Ovary (tissue), 9 donors: Measurements from ENCODE around the gene ARHGEF7. TPM values are rescaled to one million over a fixed set of nuclear protein-coding genes. Genes with fewer than 3 reads are reported as not detected.

Source experiments
- DNase-seq, 5 donors: peaks; one replicate each; pipeline ENCODE4 v3.0.0-alpha.2; 2019 to 2020
- H3K27ac ChIP-seq, 2 donors: fragments of 200-600 bp; one replicate each; pipeline versions ENCODE4 v1.5.1 to v1.8.0; 2019 to 2022
- H3K27me3 ChIP-seq: fragments of 200-600 bp; one replicate; pipeline ENCODE4 v1.8.0; 2022
- H3K36me3 ChIP-seq: fragments of 200-600 bp; sonication (generic); one replicate; pipeline ENCODE4 v1.5.1; 2019
- H3K4me1 ChIP-seq: one replicate; pipeline ENCODE4 v1.8.1; 2013; ENCODE audit warnings: mild to moderate bottlenecking, moderate library complexity; ENCODE audit not compliant: insufficient read depth
- H3K4me3 ChIP-seq: fragments of 200-600 bp; sonication (generic); one replicate; pipeline ENCODE4 v1.5.1; 2017
- H3K9me3 ChIP-seq, 2 donors: fragments of 200-600 bp in 1 of 2; sonication (generic) in 1 of 2; one replicate each; pipeline versions ENCODE4 v1.5.1 to v1.8.1; 2013 to 2019; ENCODE audit warnings: mild to moderate bottlenecking in 1 of 2, moderate library complexity in 1 of 2
- EP300 ChIP-seq: sonication (generic); formaldehyde crosslinking; IDR thresholded peaks from one replicate; pipeline ENCODE4 v1.6.1; 2017; ENCODE audit warnings: antibody characterized with exemption
- POLR2A ChIP-seq: fragments of 450-650 bp; IDR thresholded peaks from one replicate; pipeline ENCODE4 v1.6.1; 2017; ENCODE audit warnings: antibody characterized with exemption, mild to moderate bottlenecking, moderate library complexity
- WGBS, 3 donors: extraction: QIAGEN DNeasy Blood & Tissue Kit in 1 of 3; methylation state at CpG; one replicate each; pipeline versions ENCODE4 v1.1.5 to v1.1.7; 2013 to 2017; 5-methylcytosine and 5-hydroxymethylcytosine counted together
- intact Hi-C, 4 donors: fragments of 100-400 bp; cut with DNase I; formaldehyde crosslinking; loops; one replicate each; pipeline versions ENCODE4 v1.11.0 to v1.15.1; 2022 to 2023
- polyA plus RNA-seq, 2 donors: library from polyadenylated mRNA; stranded (reverse); fragments of 200-250 nt in 1 of 2; fragments of 350-450 nt in 1 of 2; fragmentation: Illumina TruSeq in 1 of 2; extraction: RNeasy Lipid Tissue Mini Kit (QIAGEN cat#74804) in 1 of 2; gene quantifications; one replicate each; pipeline ENCODE4 v1.2.3, GENCODE V29; 2013 to 2014
- total RNA-seq, 7 donors: library from RNA; depleted of rRNA in 2 of 7; stranded (reverse); fragments of >200 nt in 2 of 7; fragmentation: NEBNext Ultra II Directional in 3 of 7; extraction: Animal tissue kit (Norgen Biotek cat#: 25700) in 3 of 7; gene quantifications; one replicate each; pipeline versions ENCODE4 v1.1.0 to v1.2.4, GENCODE V29; 2016 to 2023
- TF ChIP-seq, protein P1 (sequence below), 3 donors: fragments of 450-650 bp in 2 of 3; fragments of 200-600 bp in 1 of 3; IDR thresholded peaks; one replicate each; pipeline versions ENCODE4 v1.5.1 to v1.8.0; 2016 to 2022; ENCODE audit warnings: antibody characterized with exemption in 3 of 3, mild to moderate bottlenecking in 1 of 3
- donor health status: DM: no; HTN: no; CAD: no; lungs with moderate emphysema.
- donor health status: DM: no; HTN: no; CAD: no.
- donor health status: Bipolar disorder and iron deficiency.
- donor health status: DM: yes; HTN: yes; CAD: no.
- donor health status: DM: no; HTN: no; CAD: no.
- donor health status: DM: yes; HTN: yes; CAD: no.

The ARHGEF7 gene
- total and polyA plus RNA-seq, 9 donors = 27.6 to 58.5 (median 52.2) TPM

DNA sequence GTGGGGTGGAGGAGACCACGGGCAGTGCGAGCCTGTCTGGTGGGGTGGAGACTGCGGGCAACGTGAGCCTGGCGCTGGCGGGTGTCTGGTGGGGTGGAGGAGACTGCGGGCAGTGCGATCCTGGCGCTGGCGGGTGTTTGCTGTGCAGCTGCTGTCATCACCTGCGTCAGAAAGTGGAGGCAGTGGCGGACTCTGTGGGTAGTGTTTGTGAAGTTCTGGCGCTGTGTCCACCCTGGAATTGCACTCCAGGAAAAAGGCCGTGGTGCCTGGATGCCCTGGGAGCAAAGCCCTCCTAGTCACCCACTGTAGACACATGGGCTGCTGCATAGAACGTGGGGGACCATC, 211.5 kb downstream of the ARHGEF7 start:
- no peaks in the 10 kb centered on the region for H3K9me3 ChIP-seq
- no peaks in the 10 kb centered on the region for H3K4me1 ChIP-seq
- no peaks in the 10 kb centered on the region for H3K36me3 ChIP-seq
- intact Hi-C loops = no loop called here
- no peaks in the 10 kb centered on the region for H3K27me3 ChIP-seq
- no peak overlapping the region for H3K4me3 ChIP-seq
- whole genome bisulfite sequencing, 3 donors = 86 to 89% (median 88%) methylated on average over 15 of the region's 15 CpGs
- DNase-seq = peak in 1 of 5 donors; percentile 5
- TF ChIP-seq EP300 (no peak), POLR2A (no peak)
- TF ChIP-seq, protein P1, sequence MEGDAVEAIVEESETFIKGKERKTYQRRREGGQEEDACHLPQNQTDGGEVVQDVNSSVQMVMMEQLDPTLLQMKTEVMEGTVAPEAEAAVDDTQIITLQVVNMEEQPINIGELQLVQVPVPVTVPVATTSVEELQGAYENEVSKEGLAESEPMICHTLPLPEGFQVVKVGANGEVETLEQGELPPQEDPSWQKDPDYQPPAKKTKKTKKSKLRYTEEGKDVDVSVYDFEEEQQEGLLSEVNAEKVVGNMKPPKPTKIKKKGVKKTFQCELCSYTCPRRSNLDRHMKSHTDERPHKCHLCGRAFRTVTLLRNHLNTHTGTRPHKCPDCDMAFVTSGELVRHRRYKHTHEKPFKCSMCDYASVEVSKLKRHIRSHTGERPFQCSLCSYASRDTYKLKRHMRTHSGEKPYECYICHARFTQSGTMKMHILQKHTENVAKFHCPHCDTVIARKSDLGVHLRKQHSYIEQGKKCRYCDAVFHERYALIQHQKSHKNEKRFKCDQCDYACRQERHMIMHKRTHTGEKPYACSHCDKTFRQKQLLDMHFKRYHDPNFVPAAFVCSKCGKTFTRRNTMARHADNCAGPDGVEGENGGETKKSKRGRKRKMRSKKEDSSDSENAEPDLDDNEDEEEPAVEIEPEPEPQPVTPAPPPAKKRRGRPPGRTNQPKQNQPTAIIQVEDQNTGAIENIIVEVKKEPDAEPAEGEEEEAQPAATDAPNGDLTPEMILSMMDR (IDR thresholded peaks at IDR 0.05) = no peak
- H3K27ac ChIP-seq = no peak overlapping the region

DNA sequence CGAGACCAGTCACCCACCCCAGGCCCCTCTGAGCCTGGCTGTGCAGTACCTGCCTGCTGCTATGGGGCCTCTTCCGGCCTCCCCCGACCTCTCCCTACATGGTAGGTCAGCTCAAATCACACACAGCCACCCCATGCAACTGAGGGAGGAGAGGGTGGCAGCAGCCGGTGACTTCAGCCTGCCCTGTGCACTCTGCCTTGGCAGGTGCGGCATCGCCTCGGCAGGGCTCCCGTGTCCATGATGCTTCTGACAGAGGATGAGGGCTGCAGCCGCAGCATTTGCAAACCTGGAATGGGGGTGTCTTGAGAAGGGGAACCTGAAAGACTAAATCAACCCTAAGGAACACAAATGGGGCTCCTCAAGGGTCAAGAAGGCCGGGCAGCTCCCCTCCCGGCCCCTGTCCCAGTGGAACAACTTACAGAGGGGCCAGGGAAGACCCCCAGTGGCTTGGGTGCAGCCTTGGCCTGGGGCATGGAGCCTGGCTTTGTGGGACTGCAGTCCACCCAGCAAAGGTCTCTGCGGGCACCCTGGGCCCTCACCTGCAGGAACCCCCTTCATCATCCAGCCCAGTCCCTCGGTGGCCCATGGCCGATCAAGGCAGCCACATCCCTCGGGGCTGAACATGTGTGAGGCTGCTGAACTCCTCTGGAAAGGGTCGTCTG, 212.0 kb downstream of the ARHGEF7 start:
- no peak overlapping the region for H3K27ac ChIP-seq
- H3K36me3 ChIP-seq = no peaks in the 10 kb centered on the region

DNA sequence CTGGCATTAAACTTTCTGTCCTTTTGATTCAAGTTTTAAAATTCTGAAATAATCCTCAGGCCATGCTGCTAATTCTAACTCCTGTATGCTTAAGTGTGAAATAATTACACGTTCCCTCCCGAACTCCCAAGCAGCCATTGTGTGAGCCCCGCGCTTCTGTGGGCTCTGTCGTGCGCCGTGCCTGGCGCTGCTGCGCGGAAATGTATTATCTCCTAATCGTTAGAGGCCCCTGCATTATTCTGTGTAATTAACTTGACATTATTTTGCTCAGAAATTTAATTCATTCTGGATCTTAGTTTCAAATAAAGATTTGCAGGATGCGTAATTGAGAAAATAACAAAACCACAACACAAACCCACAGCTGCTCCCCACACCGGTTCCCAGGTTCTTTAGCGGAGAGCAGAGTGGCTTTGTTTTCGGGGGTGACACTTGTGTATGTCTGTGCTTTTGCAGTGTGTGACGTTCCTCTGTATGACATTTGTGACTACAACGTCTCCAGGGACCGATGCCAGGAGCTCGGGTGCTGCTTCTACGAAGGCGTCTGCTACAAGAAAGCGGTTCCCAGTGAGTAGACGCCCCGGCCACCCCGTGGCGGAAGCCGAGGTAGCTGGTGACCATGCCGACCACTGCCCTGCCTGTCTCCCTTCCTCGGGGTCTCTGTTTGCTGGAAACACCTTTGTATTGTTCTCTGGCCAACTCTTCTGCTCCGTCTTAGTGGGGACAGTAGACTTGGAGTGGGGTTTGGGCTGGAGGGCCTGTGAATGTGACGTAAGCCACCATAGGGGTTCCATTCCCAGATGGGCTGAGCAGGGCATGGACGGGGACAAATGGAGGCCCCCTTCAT, 212.8 kb downstream of the ARHGEF7 start:
- Histone ChIP-seq H3K9me3 (no peaks in the 10 kb centered on the region), H3K4me3 (no peak overlapping the region), H3K36me3 (no peaks in the 10 kb centered on the region), H3K27ac (no peak overlapping the region), H3K4me1 (no peaks in the 10 kb centered on the region), H3K27me3 (no peaks in the 10 kb centered on the region)
- TF ChIP-seq, protein P1 (IDR thresholded peaks at IDR 0.05) = no peak
- TF ChIP-seq EP300 = no peak
- no peak for TF ChIP-seq POLR2A
- WGBS, 3 donors = 87 to 90% (median 89%) methylated on average over 32 of the region's 32 CpGs
- peak in 1 of 5 donors; percentile 6 for DNase-seq
- intact Hi-C loops = no loop called here

More for the DNA sequence above, 212.0 kb downstream of the ARHGEF7 start:
- Histone ChIP-seq H3K9me3 (no peaks in the 10 kb centered on the region), H3K27me3 (no peaks in the 10 kb centered on the region), H3K4me3 (no peak overlapping the region), H3K4me1 (no peaks in the 10 kb centered on the region)
- peak in 1 of 5 donors; percentile 4 for DNase-seq
- 80 to 89% (median 87%) methylated on average over 15 to 16 of the region's 16 CpGs for WGBS, 3 donors
- TF ChIP-seq POLR2A (no peak), EP300 (no peak)
- TF ChIP-seq, protein P1 (IDR thresholded peaks at IDR 0.05) = no peak
- intact Hi-C loops = no loop called here

DNA sequence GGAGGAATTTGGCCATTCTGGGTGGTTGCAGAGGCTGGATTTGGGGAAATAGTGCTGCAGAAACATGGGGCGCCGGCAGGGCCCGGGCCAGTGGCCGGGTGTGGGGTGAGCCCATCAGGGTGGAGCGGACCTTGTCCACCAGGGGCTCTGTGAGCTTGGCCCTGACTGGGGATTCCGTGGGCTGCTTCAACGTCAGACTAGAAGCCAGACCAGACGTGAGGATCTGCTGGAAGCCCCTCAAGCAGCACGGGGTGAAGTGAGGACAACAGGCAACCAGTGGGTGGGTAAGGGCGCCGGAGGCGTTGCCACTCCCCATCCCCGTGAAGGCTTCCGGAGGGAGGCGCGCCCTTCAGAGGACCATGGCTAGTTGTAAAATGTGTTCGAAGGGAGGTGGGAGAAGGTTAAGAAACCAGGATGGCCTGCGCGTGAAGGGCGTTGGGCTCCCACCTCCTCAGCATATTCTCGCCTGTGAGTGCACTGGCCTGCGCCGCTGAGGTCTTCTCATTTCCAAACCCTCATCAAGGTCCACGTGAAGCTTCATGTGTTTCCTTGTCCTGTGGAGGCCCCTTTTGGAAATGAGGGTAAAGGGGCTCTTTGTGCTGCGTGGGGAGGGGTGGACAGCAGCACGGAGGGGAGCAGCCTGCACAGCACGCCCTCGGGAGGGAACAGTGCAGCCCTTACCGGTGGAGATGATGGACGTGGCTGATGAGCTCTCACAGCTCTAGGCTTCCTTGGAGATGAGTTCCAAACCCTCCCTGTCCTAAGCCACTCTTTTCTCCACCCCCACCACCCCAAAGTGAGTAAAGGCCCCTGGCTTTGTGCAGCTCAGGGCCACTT, 213.7 kb downstream of the ARHGEF7 start:
- Histone ChIP-seq H3K36me3 (no peaks in the 10 kb centered on the region), H3K9me3 (no peaks in the 10 kb centered on the region), H3K27me3 (no peaks in the 10 kb centered on the region), H3K27ac (no peak overlapping the region), H3K4me1 (no peaks in the 10 kb centered on the region), H3K4me3 (no peak overlapping the region)
- TF ChIP-seq POLR2A = no peak
- TF ChIP-seq, protein P1 (IDR thresholded peaks at IDR 0.05) = no peak
- no peak for TF ChIP-seq EP300
- intact Hi-C loops = no loop called here
- DNase-seq = peak in 1 of 5 donors; percentile 5
- WGBS, 3 donors = 84 to 87% (median 86%) methylated on average over 30 of the region's 30 CpGs
